Right renal cortex interstitium (tissue), 3 donors: ENCODE data around the gene LIN52. TPM values are rescaled to one million over a fixed set of nuclear protein-coding genes. Genes with fewer than 3 reads are reported as not detected.
"Not testable (repeated sequence)": the region's sequence is repeated elsewhere in the genome, so short reads cannot be mapped to it uniquely, and the experiment has no call there.

ENCODE experiments used
- DNase-seq, 3 donors: peaks; one replicate each; pipeline ENCODE4 v3.0.0-alpha.2; 2013; ENCODE audit warnings: low read depth in 3 of 3, low spot score in 2 of 3
- polyA plus RNA-seq, 3 donors: library from polyadenylated mRNA; unstranded; fragments of 120-200 nt; gene quantifications; one replicate each; pipeline ENCODE4 v1.2.1, GENCODE V29; 2013; ENCODE audit not compliant: insufficient read length in 3 of 3

Gene LIN52
- polyA plus RNA-seq, 3 donors, result 18.9 to 22.0 (median 19.8) TPM

DNA sequence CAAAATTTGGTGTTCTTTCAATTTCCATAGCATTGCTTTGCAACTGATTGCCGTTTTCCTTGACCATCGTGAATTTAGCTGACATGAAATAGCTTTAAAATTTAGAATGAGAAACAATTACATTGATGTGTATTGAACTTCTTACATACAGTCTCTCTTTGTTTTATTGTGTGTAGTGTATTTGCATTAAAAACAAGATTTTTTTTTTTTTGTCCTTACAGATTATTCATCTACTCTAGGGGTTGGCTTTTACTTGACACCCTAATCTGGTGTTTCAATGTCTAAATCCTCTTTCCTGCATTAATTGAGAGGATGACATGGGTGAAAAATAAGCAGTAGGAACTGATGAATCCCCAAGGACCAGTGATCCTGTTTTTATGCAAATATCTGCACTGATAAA, 20.6 kb downstream of the LIN52 start:
- no peak for DNase-seq

DNA sequence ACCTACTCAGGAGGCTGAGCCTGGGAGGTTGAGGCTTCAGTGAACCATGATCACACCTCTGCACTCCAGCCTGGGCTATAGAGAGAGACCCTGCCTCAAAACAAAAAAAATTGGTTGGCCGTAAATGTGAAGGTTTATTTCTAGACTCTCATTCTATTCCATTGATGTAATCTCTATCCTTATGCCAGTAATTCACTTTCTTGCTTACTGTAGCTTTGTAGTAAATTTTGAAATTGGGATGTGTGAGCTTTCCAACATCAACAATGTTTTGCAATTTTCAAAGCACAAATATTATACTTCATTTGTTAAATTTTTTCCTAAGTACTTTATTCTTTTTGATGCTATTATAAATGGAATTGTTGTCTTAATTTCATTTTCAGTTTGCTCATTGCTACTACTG, 24.6 kb downstream of the LIN52 start:
- no peak for DNase-seq

DNA sequence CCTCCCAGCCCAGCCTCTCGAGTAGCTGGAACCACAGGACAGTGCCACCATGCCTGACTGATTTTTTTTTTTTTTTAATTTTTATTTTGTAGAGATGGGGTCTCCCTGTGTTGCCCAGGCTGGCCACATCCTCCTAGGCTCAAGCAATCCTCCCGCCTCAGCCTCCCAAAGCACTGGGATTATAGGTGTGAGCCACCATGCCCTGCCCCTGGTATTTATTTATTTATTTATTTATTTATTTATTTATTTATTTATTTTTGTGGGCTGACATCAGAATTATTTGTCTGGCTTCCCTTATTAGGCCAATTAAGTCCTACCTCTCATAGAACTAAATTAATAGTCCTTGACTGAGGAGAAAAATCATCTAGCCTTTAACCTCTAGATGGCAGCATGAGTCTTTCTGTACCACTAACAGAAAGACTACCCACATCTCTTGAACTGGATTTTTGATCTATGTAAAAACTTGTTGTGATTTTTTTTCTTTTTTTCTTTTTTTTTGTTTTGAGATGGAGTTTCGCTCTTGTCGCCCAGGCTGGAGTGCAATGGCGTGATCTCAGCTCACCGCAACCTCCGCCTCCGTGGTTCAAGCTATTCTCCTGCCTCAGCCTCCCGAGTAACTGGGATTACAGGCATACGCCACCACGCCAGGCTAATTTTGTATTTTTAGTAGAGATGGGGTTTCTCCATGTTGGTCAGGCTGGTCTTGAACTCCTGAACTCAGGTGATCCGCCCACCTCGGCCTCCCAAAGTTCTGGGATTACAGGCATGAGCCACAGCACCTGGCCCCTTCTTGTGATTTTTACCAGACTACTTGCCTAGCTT, 26.9 kb downstream of the LIN52 start:
- peak; percentile 31 to 55 (median 38) for DNase-seq

DNA sequence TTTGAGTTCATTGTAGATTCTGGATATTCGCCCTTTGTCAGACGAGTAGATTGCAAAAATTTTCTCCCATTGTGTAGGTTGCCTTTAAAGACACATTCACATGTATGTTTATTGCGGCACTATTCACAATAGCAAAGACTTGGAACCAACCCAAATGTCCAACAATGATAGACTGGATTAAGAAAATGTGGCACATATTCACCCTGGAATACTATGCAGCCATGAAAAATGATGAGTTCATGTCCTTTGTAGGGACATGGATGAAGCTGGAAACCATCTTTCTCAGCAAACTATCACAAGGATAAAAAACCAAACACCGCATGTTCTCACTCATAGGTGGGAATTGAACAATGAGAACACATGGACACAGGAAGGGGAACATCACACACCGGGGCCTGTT, 40.7 kb downstream of the LIN52 start:
- not testable (repeated sequence) for DNase-seq

DNA sequence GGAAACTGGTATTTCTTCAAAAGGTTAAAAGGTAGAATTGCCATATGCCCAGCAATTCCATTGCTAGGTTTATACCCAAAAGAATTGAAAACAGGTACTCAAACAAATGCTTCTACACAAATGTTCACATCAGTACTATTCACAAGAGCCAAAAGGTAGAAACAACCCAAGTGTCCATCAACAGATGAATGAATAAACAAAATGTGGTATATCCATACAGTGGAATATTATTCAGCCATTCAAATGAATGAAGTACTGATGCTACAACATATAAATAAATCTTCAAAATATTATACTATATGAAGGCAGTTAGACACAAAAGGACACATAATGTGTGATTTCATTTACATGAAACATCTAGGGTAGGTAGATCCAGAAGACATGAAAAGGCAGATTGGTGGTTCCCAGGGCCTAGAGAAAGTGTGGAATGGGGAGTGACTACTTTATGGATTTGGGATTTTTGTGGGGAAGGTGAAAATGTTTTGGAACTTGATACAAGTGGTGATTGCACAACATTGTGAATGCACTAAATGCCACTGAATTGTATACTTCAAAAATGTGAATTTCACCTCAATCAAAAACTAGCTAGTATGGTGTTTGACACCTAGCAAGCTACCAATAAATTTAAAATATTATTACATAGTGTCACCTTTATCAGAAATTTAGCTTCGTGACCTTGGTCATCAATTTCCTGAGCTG, 41.7 kb downstream of the LIN52 start:
- no peak for DNase-seq

DNA sequence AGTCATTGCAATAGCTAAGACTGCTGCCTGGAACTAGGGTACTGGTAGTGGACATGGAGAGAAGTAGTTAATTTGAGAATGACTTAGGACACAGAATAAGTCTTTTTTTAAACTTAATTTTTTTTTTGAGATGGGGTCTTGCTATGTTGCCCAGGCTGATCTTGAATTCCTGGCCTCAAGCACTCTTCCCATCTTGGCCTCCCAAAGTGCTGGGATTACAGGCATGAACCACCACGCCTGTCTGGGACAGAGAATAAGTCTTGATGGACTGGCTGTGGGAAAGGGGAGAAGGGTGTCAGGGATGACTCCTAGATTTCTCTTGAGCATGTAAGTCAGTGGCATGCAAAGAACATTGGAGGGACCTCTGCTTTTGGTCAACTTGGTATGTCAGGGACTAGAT, 42.9 kb downstream of the LIN52 start:
- DNase-seq, result no peak

DNA sequence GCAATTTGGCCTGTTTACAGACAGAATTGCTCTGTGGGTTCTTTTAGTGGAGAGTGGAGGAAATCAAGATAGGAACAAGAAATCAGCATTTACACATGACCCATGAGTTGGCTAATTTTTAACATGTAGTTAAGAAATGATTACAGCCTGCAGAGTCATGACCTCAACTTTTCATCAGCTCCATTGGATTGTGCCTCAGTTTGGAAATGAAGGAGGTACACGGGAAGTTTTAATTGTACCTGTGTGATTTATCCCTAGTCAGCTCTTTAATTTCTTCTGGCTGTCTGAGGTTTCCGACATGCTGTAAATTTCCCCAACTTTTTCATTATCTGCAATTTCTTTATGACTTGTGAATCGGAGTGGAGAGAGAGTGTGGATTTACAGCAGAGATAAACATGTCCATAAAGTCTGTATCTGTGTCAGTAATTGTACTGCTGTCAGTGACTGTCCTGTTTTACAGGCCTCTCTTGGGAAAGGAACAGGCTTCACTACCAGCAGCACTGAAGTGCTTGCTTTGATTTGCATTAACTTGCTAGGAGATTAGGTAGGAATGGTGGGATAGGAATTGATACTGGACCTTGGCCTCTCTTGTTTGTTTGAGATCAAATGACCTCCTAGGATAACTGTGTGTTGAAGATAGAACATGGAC, 49.2 kb downstream of the LIN52 start:
- DNase-seq, result peak in 2 of 3 donors; percentile 21 to 30

DNA sequence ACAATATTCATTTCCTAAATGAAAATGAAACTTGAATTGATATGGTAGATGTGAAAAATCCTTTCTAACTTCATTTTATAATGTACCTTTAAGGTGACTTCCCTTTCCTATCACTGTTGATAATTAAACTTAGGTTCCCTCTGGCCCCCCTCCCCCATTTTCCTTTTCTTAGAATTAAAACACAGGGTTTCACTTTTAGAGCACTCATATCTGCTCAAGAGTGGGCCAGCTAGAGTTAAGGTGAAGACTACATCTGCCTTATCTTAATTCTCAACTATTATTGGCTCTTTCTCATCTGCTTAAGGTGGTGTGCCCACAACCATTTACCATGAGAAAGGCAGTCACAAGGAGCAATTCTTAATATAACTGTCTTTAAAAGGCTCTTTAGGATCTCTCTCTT, 49.7 kb downstream of the LIN52 start:
- DNase-seq, result no peak

DNA sequence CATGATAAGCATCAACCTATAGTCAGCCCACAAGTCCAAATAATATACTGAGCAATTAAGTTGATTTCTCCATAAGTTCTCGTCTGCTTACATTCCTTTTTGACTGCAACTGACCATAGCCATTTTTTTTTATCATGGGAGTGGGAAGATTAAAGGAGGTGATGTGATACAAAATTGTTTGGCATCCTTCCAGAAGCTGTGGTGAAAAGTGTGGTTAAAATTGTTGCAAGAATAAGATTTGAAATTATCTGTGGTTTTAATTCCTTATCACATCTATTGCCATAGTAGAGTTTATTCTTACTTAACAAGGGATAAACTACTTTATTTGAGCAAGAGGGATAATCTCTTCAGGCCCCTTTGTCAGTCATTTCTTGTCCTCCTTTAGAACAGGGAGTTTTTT, 50.7 kb downstream of the LIN52 start:
- DNase-seq, result no peak

DNA sequence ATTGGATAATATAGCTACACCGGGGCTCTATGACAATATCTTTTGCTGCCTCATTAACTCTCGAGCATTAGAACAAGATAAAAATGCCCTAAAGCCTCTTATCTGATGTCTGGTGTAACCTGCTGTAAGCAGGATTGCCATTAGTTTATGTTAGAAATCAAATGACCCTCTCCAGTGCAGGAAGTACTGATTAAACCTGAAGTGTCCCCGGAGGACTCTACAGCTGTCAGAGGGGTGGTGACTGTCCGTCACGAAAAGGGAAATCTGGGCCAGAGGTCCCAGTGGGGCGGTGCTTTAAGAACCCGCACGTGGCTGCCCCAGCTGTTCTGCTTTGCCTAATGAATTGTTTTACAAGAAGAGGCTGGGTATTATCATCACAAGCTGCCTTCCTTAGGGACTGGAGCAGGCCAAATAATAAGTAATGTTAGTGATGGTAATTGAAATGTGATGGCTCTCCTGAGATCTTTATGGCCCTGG, 55.7 kb downstream of the LIN52 start:
- no peak for DNase-seq

DNA sequence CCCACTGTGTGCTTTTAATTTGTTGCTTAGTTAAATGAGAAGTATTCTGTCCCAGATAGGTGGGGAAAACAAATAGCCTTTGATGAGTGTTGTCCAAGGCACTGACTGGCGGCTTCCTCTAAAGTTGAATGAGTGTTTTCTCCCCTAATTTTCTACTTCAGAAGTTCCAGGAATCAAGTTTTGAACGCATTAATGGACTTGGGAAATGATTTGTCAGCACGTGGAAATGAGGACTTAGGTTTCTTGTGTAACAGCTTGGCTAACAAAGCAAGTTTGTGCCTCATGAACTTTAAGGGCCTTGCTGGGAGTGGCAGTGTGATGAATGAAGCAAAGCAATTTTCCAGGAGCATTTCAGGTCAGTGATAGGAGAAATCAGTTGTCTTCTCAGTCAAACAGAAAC, 56.9 kb downstream of the LIN52 start:
- peak in 2 of 3 donors; percentile 21 to 45 for DNase-seq

DNA sequence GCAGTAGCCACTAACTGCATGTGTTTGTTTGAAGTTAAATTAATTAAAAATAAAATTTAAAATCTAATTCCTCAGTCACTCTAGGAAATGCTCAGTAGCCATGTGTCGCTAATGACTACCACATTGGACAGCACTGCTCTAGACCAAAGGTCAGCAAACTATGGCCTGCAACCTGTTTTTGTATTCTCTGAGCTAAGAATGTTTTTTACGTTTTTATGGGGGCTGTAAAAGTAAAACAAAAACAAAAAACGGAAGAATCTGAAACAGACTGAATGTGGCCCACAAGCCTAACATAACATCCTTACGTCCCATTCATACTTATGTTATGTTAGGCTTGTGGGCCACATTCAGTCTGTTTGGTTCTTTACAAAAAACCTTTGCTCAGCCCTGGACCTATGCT, 57.8 kb downstream of the LIN52 start:
- DNase-seq, result no peak

DNA sequence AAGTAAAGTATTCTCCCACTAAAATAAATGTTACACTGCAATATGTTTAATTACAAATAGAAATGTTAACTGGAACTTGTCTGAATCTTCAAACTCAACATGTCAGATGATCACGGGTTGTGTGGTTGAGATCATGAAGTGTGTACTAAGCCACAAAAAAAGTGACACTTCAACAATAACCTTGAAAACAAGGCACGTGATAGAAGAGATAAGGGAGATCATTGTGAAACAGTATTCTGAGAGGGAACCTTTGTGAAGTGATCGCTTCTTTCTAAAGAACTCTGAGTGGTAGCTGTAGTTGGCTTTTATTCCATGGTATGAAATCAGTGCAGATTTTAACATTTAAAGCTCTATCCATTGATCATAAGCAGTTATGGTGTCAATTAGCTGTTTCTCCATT, 60.0 kb downstream of the LIN52 start:
- DNase-seq, result no peak

DNA sequence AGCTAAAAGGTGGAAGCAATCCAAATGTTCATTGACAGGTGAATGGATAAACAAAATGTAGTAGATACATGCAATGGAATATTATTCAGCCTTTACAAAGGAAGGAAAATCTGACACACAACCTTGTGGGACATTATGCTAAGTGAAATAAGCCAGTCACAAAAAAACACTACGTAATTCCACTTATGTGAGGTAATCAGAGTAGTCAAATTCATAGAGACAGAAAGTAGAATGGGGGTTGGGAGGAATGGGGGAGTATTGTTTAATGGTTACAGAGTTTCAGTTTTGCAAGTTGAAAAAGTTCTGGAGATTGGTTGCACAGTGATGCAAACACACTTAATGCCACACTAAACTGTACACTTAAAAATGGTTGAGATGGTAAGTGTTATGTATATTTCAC, 62.8 kb downstream of the LIN52 start:
- no peak for DNase-seq

DNA sequence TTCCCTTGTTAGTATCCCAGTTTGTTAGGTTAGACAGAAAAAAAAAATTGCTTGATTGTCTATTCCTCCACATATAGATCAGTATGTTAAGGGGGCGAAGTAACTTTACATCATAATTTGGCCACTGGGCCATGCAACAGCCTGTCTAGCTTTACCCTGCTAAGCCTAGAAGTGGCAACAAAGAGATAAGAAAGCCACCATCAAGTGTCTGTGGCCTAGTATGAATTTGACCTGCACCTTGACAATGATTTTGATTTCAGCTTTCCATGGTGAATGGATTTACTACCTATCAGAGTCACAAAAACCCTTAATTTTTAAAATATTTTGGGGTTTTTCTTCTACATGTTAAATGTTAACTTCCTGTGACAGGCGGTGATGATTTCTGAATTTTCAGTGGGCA, 63.9 kb downstream of the LIN52 start:
- no peak for DNase-seq

DNA sequence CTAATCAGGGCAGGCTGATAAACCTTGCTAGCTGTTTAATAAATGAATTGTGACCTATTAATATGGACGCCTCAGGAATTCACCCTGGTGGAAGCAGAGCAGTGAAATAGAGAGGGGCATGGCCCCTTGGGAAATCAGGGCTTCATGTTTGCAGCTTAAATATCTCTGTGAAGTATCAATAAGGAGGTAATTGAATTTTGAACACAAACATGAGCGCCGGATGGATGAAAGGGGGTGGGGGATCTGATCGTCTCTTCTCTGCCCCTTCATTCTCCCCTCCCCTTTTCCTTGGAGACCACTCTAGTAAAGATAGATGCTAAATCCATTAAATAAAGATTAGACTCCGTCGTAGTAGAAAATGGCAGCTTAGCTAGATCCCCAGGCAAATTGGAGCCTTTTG, 70.5 kb downstream of the LIN52 start:
- no peak for DNase-seq

DNA sequence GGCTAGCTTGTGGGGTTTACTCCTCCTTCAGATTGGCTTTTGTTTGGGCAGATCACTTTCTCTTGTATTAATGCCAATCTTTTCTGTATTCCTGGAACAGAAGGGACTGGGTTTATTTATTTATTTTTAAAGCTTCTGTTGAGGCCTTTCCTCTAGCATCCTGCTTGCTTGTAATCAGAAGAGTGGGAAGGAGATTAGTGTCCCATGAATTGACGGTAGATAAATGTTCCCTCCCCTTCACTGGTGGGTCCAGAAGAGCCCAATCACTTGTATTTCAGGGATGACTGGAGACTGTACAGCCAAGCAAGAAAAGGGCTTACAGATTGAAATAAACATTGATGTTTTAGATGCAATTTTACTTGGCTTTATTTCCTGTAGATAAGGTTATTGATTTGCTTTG, 71.0 kb downstream of the LIN52 start:
- no peak for DNase-seq

DNA sequence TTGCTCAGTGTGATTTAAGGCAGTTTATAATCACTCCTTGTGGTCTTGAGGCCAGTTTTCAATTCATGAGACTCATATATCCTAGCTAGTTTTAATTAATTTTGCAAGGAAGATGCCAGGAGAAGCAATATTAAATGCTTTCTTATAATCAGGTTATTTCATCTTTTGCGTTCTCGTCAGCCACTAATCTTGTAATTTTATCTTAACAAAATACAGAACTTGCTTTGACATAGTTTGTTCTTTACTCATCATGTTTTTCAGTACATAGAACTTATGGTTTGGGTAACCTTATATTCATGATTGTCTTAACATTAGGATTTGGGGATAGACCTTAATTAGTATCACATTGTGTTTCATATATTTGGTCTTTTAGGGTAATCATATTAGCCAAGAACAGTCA, 76.0 kb downstream of the LIN52 start:
- DNase-seq, result no peak

DNA sequence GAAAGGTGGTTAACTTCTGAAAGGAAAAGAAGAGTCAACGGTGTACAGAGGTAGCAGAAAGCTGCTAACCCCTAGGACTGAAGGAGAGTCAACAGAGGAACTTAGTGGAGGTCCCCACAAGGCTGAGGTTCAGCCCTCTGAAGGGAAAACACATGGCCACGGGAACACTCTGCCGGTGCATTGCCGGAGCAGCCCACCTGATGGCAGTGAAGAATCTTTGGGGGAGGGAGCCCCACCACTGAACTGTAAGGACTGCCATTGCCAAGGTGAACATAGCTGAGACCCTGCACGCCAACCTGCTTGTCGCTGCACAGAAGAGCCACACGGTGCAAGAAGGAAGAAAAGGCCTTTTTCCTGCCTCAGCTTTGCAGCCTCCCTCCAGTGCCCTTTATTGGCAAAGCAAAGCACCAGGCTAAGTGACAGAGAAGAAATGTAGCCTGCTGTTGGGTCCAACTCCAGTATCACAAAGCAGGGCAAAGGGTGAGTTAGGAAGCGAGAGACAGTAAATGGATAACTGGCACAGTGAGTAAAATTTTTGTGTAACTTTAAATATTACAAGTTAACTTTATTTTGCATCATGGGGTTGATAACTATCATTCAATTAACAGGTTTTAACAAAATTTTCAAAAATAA, 76.9 kb downstream of the LIN52 start:
- no peak for DNase-seq

DNA sequence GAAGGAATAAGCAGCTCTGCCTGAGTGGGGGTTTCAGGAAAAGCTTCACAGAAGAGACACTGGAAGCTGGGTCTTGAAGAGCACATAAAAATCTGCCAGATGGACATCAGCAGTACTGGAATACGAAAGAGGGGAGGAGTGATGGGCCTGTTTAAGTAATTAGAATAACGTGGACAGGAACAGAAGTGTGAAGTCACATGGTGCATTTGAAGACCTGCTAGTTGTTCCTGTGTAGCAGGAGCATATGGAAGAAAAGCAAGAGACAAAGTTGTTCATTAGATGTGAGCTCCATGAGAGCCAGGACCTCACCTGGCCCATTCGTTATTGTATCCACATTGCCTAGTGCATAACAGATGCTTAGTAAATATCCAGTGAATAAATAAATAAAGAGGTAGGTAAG, 85.2 kb downstream of the LIN52 start:
- no peak for DNase-seq

DNA sequence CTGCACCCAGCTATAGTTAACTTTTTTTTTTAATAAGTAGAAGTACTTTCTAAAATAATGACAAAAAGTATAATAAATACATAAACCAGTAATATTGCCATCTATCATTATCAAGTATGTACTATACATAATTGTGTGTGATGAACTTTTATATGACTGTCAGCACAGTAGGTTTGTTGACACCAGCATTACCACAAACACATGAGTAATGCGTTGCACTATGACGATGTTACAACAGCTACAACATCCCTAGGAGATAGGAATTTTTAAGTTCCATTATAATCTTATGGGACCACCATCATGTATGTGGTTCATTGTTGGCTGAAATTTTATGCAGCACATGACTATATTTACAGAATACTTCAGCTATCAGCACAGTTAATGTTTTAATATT, 91.6 kb downstream of the LIN52 start:
- DNase-seq, result no peak
